Left ventricle myocardium superior (tissue), 1 donor: ENCODE results near the gene HOXA7. TPM values are rescaled to one million over a fixed set of nuclear protein-coding genes. Genes with fewer than 3 reads are reported as not detected.

Experiments
- ATAC-seq: fragments of 200-7000 bp; cut with Tn5 transposase; one replicate; pipeline ENCODE4 v1.9.1; 2020; ENCODE audit warnings: mild to moderate bottlenecking, moderate library complexity
- DNase-seq: peaks from one replicate; pipeline ENCODE4 v3.0.0-alpha.2; 2020
- intact Hi-C: fragments of 100-400 bp; cut with micrococcal nuclease; formaldehyde crosslinking; loops from one replicate; pipeline ENCODE4 v1.11.0; 2022
- total RNA-seq: library from RNA; stranded (reverse); fragmentation: NEBNext Ultra II Directional; extraction: Animal tissue kit (Norgen Biotek cat#: 25700); gene quantifications from one replicate; pipeline ENCODE4 v1.2.1, GENCODE V29; 2021
- donor health status: DM: no; HTN: yes; CAD: no; lungs with severe emphysema.

Gene HOXA7
- total RNA-seq, 1 donor from 2014 or later: not detected

- intact Hi-C loops: no loop called here
Measured at GRCh38 chr7:27153526-27153925, 2.9 kb downstream of the HOXA7 start.

GRCh38 chr7:27152816-27153442 lies 3.5 kb downstream of the HOXA7 start:
- intact Hi-C loops: no loop called here
- DNase-seq (no peak), ATAC-seq (no peak)

More at GRCh38 chr7:27153526-27153925, 2.9 kb downstream of the HOXA7 start:
- ATAC-seq (no peak), DNase-seq (no peak)

- DNase-seq: no peak
- no peak for ATAC-seq
- intact Hi-C loops: no loop called here
Measured at GRCh38 chr7:27151931-27152815, 4.3 kb downstream of the HOXA7 start, which contains the start of gene HOXA3. HOXA3 (minus strand) TSS chr7:27152583; CDS start chr7:27110640, 41,943 bp downstream.

GRCh38 chr7:27151341-27151930 lies 5.0 kb downstream of the HOXA7 start:
- ATAC-seq: no peak
- DNase-seq: no peak
- intact Hi-C loops: no loop called here

- ATAC-seq (peak; percentile 83), DNase-seq (peak; percentile 79)
- intact Hi-C loops: no loop called here
Measured at GRCh38 chr7:27150568-27151340, 5.7 kb downstream of the HOXA7 start.

- ATAC-seq (no peak), DNase-seq (no peak)
- intact Hi-C loops: no loop called here
Measured at GRCh38 chr7:27149842-27150567, 6.5 kb downstream of the HOXA7 start.

- ATAC-seq: no peak
- intact Hi-C loops: no loop called here
- no peak for DNase-seq
Measured at GRCh38 chr7:27148756-27149641, 7.5 kb downstream of the HOXA7 start.

GRCh38 chr7:27148031-27148755 lies 8.3 kb downstream of the HOXA7 start:
- intact Hi-C loops: no loop called here
- ATAC-seq (no peak), DNase-seq (no peak)

- no peak for ATAC-seq
- intact Hi-C loops: no loop called here
- DNase-seq: no peak
Measured at GRCh38 chr7:27147199-27148030, 9.1 kb downstream of the HOXA7 start, which contains the start of gene HOXA6. HOXA6 (minus strand) TSS chr7:27147774; CDS start chr7:27147749, 25 bp downstream.

GRCh38 chr7:27146491-27147198 lies 9.8 kb downstream of the HOXA7 start:
- DNase-seq (no peak), ATAC-seq (no peak)
- intact Hi-C loops: no loop called here

GRCh38 chr7:27145914-27146412 lies 10.5 kb downstream of the HOXA7 start:
- intact Hi-C loops: no loop called here
- ATAC-seq: no peak
- DNase-seq: no peak

GRCh38 chr7:27145165-27145913 lies 11.1 kb downstream of the HOXA7 start:
- ATAC-seq (no peak), DNase-seq (no peak)
- intact Hi-C loops: no loop called here

GRCh38 chr7:27144781-27145164 lies 11.7 kb downstream of the HOXA7 start:
- intact Hi-C loops: no loop called here
- ATAC-seq (no peak), DNase-seq (no peak)

GRCh38 chr7:27143950-27144780 lies 12.3 kb downstream of the HOXA7 start:
- DNase-seq (no peak), ATAC-seq (no peak)
- intact Hi-C loops: no loop called here
